Measurements from ENCODE around the gene TMEM184A. TPM values are rescaled to one million over a fixed set of nuclear protein-coding genes. Genes with fewer than 3 reads are reported as not detected.

Gene TMEM184A
- total RNA-seq, 4 donors from 2014 or later, result 0.23 to 0.42 TPM; not detected in 2

GRCh38 chr7:1530946-1531262 lies 25.1 kb downstream of the TMEM184A start:
- H3K27me3 ChIP-seq, result peaks cover 0 to 19% (median 0%) of the 10 kb centered on the region in 4 donors
- H3K9me3 ChIP-seq, result no peaks in the 10 kb centered on the region
- WGBS, result no CpG with 5 or more reads among the region's 45 CpGs
- TF ChIP-seq POLR2A (IDR thresholded peaks at IDR 0.05; ENCODE audit: low read depth), result no peak
- TF ChIP-seq POLR2AphosphoS5 (IDR thresholded peaks at IDR 0.05), result no peak
- TF ChIP-seq CTCF (IDR thresholded peaks at IDR 0.05), result no peak
- no peak for TF ChIP-seq EP300 (IDR thresholded peaks at IDR 0.05)
- no peak for DNase-seq (ENCODE audit: extremely low spot score)
- peak overlapping the region; percentile 60 to 96 (median 78) for H3K4me3 ChIP-seq
- peaks cover 30 to 55% (median 48%) of the 10 kb centered on the region in 4 donors for H3K4me1 ChIP-seq
- H3K27ac ChIP-seq (replicated peaks in 1 of 4), result peak overlapping the region; percentile 97 to 99 (median 97)
- H3K36me3 ChIP-seq, result peaks cover 0 to 9% (median 5%) of the 10 kb centered on the region in 4 donors
- intact Hi-C loops (cut with DNase I), result no loop called here

DNA sequence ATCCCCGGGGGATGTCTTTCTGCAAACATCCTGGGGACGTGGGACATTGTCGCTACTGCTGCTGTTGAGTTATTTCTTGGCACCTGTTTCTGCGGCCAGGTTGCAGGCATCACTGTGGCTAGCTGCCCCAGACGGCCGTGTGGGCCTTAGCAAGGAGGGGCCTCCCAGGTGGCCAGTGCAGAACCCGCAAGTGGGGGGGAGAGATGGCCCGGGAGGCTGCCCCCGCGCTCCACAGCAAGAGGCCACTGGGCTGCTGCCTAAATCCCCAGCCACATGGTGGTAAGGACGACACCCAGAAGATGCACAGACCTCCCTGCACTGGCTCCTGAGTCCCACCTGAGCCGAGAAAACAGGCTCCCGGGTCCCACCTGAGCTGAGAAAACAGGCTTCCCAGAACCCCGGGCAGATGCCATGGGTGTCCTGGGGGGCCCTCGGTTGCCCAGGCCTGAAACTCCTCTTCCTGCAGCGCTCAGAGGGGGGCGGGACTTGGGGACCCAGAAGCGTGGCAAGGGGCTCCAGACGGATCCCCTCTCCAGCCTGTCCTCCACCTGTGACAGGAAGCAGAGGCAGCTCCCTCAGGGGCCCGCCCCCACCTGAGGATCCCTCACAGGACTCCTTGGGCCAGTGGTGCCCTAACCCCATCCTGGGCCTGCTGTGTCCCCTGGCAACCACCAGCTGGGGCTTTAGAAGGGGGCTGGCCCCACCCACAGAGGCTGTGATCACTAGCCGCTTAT lies 26.5 kb downstream of the TMEM184A start:
- peak overlapping the region in 1 of 4 donors; percentile 97 for H3K27ac ChIP-seq (replicated peaks in 1 of 4)
- 64% methylated on average over 19 of the region's 21 CpGs for WGBS
- intact Hi-C loops (cut with DNase I), result no loop called here
- peak overlapping the region in 2 of 4 donors; percentile 60 to 96 for H3K4me3 ChIP-seq
- DNase-seq (ENCODE audit: extremely low spot score), result no peak
- TF ChIP-seq CTCF (IDR thresholded peaks at IDR 0.05) (no peak), POLR2AphosphoS5 (IDR thresholded peaks at IDR 0.05) (no peak), POLR2A (IDR thresholded peaks at IDR 0.05; ENCODE audit: low read depth) (no peak), EP300 (IDR thresholded peaks at IDR 0.05) (no peak)
- H3K9me3 ChIP-seq, result no peaks in the 10 kb centered on the region
- peaks cover 23 to 43% (median 36%) of the 10 kb centered on the region in 4 donors for H3K4me1 ChIP-seq
- H3K27me3 ChIP-seq, result peaks cover 0 to 26% (median 0%) of the 10 kb centered on the region in 4 donors
- no peaks in the 10 kb centered on the region for H3K36me3 ChIP-seq

DNA sequence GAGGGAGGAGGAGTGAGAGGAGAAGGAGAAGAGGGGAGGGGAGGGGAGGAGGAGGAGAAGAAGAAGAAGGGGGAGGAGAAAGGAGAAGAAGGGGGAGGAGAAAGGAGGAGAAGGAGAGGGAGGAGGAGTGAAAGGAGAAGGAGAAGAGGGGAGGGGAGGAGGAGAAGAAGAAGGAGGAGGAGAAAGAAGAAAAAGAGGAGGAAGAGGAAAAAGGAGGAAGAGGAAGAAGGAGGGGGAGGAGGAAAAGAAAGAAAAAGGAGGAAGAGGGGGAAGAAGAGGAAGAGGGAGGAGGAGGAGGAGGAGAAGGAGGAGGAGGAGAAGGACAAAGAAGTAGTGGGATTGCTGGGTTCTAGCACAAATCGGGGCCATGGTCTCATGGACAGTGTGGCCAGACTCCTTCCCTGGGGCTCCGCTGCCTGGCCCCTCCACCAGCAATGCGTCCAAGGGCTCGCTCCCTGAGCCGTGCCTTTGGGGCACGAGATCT lies 29.7 kb downstream of the TMEM184A start:
- no peak overlapping the region for H3K27ac ChIP-seq (replicated peaks in 1 of 4)
- 26% methylated on average over 6 of the region's 6 CpGs for WGBS
- no peak overlapping the region for H3K4me3 ChIP-seq
- peaks cover 0 to 11% (median 8%) of the 10 kb centered on the region in 4 donors for H3K4me1 ChIP-seq
- no peak for DNase-seq (ENCODE audit: extremely low spot score)
- intact Hi-C loops (cut with DNase I), result no loop called here
- peaks cover 0 to 37% (median 3%) of the 10 kb centered on the region in 4 donors for H3K27me3 ChIP-seq
- H3K36me3 ChIP-seq, result no peaks in the 10 kb centered on the region
- TF ChIP-seq POLR2AphosphoS5 (IDR thresholded peaks at IDR 0.05), result no peak
- no peak for TF ChIP-seq EP300 (IDR thresholded peaks at IDR 0.05)
- no peak for TF ChIP-seq POLR2A (IDR thresholded peaks at IDR 0.05; ENCODE audit: low read depth)
- TF ChIP-seq CTCF (IDR thresholded peaks at IDR 0.05), result no peak
- no peaks in the 10 kb centered on the region for H3K9me3 ChIP-seq

GRCh38 chr7:1525409-1525808 lies 30.6 kb downstream of the TMEM184A start:
- DNase-seq (ENCODE audit: extremely low spot score), result no peak
- Histone ChIP-seq H3K4me3 (no peak overlapping the region), H3K36me3 (no peaks in the 10 kb centered on the region), H3K27me3 (peaks cover 0 to 37% (median 3%) of the 10 kb centered on the region in 4 donors), H3K9me3 (no peaks in the 10 kb centered on the region), H3K4me1 (peaks cover 0 to 7% (median 7%) of the 10 kb centered on the region in 4 donors), H3K27ac (replicated peaks in 1 of 4) (no peak overlapping the region)
- intact Hi-C loops (cut with DNase I), result no loop called here
- 90% methylated on average over 6 of the region's 6 CpGs for WGBS
- TF ChIP-seq POLR2A (IDR thresholded peaks at IDR 0.05; ENCODE audit: low read depth) (no peak), CTCF (IDR thresholded peaks at IDR 0.05) (no peak), POLR2AphosphoS5 (IDR thresholded peaks at IDR 0.05) (no peak), EP300 (IDR thresholded peaks at IDR 0.05) (no peak)

Measured in esophagus muscularis mucosa (tissue), 4 donors.